ENCODE data around the gene GPATCH1.
"Not testable (repeated sequence)": the region's sequence is repeated elsewhere in the genome, so short reads cannot be mapped to it uniquely, and the experiment has no call there.

GPATCH1 gene

DNA sequence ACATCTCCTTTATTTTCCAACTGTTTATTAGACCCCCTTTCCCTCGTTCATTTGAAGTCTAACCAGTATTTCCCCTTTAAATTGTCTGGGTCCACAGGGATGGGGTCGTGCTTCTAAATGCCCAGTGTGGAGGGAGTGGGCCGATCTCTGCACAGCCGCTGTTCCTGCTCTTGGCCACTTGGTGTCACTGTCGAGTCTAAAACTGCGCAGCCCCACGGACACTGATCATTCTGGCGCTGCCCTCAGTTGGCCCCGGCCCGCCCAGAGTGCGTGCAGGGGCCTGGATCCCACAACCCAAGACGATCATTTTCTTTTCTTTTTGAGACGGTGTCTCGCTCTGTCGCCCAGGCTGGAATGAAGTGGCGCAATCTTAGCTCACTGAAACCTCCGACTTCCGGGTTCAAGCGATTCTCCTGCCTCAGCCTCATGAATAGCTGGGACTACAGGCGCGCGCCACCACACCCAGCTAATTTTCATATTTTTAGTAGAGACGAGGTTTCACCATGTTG, 63.0 kb downstream of the GPATCH1 start:
- TF ChIP-seq CTCF (IDR thresholded peaks at IDR 0.05; ENCODE audit: low read depth, low read length, missing control alignments): peak; percentile 94
- H3K4me3 ChIP-seq (replicated peaks; ENCODE audit: low read depth, low read length): no peak overlapping the region
- no peak for DNase-seq (ENCODE audit: extremely low read depth, low read depth)

DNA sequence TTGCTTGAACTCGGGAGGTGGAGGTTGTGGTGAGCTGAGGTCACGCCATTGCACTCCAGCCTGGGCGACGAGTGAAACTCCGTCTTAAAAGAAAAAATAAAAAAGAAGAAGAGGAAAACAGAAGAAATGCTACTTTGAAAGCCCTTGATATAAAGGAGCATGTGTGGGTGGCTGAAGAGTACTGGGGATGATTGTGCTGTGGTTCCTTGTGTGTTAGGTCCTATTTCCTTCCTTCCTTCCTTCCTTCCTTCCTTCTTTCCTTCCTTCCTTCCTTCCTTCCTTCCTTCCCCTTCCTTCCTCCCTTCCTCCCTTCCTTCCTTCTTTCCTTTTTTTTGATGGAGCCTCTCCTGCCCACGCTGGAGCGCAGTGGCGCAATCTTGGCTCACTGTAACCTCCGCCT, 65.2 kb downstream of the GPATCH1 start:
- no peak for TF ChIP-seq CTCF (IDR thresholded peaks at IDR 0.05; ENCODE audit: low read depth, low read length, missing control alignments)
- H3K4me3 ChIP-seq (replicated peaks; ENCODE audit: low read depth, low read length): no peak overlapping the region
- no peak for DNase-seq (ENCODE audit: extremely low read depth, low read depth)

- DNase-seq (ENCODE audit: extremely low read depth, low read depth): no peak
- no peak overlapping the region for H3K4me3 ChIP-seq (replicated peaks; ENCODE audit: low read depth, low read length)
- TF ChIP-seq CTCF (IDR thresholded peaks at IDR 0.05; ENCODE audit: low read depth, low read length, missing control alignments): no peak
Measured at GRCh38 chr19:33147538-33147937, 66.6 kb downstream of the GPATCH1 start.

GRCh38 chr19:33150852-33151518, 70.0 kb downstream of the GPATCH1 start:
- no peak for DNase-seq (ENCODE audit: extremely low read depth, low read depth)
- no peak for TF ChIP-seq CTCF (IDR thresholded peaks at IDR 0.05; ENCODE audit: low read depth, low read length, missing control alignments)

DNA sequence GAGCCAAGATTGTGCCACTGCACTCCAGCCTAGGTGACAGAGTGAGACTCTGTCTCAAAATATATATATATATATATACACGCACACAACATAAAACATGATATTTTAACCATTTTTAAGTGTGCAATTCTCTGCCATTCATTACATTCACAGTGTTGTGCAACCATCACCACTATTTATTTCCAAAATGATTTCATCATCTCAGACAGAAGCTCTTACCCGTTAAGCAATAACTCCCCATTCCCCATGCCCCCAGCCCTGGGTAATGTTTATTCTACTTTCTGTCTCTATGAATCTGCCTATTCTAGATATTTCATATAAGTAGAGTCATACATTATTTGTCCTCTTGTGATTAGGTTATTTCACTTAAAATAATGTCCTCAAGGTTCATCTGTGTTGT, 71.2 kb downstream of the GPATCH1 start:
- DNase-seq (ENCODE audit: extremely low read depth, low read depth): no peak
- no peak for TF ChIP-seq CTCF (IDR thresholded peaks at IDR 0.05; ENCODE audit: low read depth, low read length, missing control alignments)
- H3K4me3 ChIP-seq (replicated peaks; ENCODE audit: low read depth, low read length): no peak overlapping the region

More at GRCh38 chr19:33150852-33151518, 70.0 kb downstream of the GPATCH1 start:
- no peak overlapping the region for H3K4me3 ChIP-seq (replicated peaks; ENCODE audit: low read depth, low read length)

DNA sequence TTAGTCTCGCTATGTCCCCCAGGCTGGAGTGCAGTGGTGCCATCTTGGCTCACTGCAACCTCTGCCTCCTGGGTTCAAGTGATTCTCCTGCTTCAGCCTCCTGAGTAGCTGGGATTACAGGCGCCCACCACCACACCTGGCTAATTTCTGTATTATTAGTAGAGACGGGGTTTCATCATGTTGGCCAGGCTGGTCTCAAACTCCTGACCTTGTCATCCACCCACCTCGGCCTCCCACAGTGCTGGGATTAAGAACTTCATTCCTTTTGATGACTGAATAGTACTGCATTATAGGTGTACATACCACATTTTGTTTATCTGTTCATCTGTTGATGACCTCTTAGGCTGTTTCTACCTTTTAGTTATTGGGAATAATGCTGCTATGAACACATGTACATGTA, 71.6 kb downstream of the GPATCH1 start:
- H3K4me3 ChIP-seq (replicated peaks; ENCODE audit: low read depth, low read length); DNase-seq (ENCODE audit: extremely low read depth, low read depth): not testable (repeated sequence)

- DNase-seq (ENCODE audit: extremely low read depth, low read depth); H3K4me3 ChIP-seq (replicated peaks; ENCODE audit: low read depth, low read length): not testable (repeated sequence)
Measured at GRCh38 chr19:33154313-33154712, 73.3 kb downstream of the GPATCH1 start.

DNA sequence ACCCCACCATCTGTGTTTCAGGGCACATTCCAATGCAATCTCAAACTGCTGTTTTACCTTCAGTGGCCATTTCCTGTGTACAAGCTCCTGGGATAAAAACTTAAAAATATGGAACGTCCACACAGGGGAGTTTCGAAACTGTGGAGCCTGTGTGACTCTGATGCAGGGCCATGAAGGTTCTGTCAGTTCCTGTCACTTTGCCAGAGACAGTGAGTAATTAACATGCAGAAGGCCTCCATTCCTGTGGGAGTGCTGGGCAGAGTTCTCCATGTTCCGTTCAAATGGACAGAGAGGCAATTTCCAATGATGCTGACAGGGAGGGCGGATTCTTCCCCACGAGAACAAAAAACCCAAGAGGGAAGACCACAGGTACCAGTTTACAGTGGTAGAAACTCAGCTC, 75.4 kb downstream of the GPATCH1 start:
- no peak for TF ChIP-seq CTCF (IDR thresholded peaks at IDR 0.05; ENCODE audit: low read depth, low read length, missing control alignments)
- no peak for DNase-seq (ENCODE audit: extremely low read depth, low read depth)
- H3K4me3 ChIP-seq (replicated peaks; ENCODE audit: low read depth, low read length): no peak overlapping the region
